PC-3 (cell line): ENCODE results near the gene OSMR.

Source experiments
- EZH2 ChIP-seq: fragments of 300-600 bp; sonication (generic); IDR thresholded peaks from one replicate; pipeline ENCODE4 v1.6.1; 2017; ENCODE audit warnings: antibody characterized with exemption, mild to moderate bottlenecking, low read length; ENCODE audit not compliant: unreplicated experiment
- EZH2phosphoT487 ChIP-seq: fragments of 300-600 bp; sonication (generic); IDR thresholded peaks from 2 replicates; pipeline ENCODE4 v1.6.1; 2018; ENCODE audit warnings: mild to moderate bottlenecking, antibody characterized with exemption, low read length, borderline replicate concordance
- TF ChIP-seq, protein P1 (sequence below): fragments of 300-600 bp; sonication (generic); conservative IDR thresholded peaks from 2 replicates; pipeline ENCODE4 v1.5.1; 2017; ENCODE audit warnings: antibody characterized with exemption, low read depth, mild to moderate bottlenecking, low read length

GRCh38 chr5:38941912-38942311 lies 96.1 kb downstream of the OSMR start:
- TF ChIP-seq, protein P1, sequence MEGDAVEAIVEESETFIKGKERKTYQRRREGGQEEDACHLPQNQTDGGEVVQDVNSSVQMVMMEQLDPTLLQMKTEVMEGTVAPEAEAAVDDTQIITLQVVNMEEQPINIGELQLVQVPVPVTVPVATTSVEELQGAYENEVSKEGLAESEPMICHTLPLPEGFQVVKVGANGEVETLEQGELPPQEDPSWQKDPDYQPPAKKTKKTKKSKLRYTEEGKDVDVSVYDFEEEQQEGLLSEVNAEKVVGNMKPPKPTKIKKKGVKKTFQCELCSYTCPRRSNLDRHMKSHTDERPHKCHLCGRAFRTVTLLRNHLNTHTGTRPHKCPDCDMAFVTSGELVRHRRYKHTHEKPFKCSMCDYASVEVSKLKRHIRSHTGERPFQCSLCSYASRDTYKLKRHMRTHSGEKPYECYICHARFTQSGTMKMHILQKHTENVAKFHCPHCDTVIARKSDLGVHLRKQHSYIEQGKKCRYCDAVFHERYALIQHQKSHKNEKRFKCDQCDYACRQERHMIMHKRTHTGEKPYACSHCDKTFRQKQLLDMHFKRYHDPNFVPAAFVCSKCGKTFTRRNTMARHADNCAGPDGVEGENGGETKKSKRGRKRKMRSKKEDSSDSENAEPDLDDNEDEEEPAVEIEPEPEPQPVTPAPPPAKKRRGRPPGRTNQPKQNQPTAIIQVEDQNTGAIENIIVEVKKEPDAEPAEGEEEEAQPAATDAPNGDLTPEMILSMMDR: no peak
- TF ChIP-seq EZH2: no peak
- TF ChIP-seq EZH2phosphoT487: no peak
